HG03558 (cell line): Measurements from ENCODE around the gene ATP2C2.
"Not testable (repeated sequence)": the region's sequence is repeated elsewhere in the genome, so short reads cannot be mapped to it uniquely, and the experiment has no call there.

Experiments used
- ATAC-seq: cut with Tn5 transposase; IDR thresholded peaks from one replicate; pipeline ENCODE4 v1.9.1; 2021; ENCODE audit warnings: moderate number of reproducible peaks; ENCODE audit not compliant: unreplicated experiment; ENCODE audit errors: extremely low read depth

Gene ATP2C2

DNA sequence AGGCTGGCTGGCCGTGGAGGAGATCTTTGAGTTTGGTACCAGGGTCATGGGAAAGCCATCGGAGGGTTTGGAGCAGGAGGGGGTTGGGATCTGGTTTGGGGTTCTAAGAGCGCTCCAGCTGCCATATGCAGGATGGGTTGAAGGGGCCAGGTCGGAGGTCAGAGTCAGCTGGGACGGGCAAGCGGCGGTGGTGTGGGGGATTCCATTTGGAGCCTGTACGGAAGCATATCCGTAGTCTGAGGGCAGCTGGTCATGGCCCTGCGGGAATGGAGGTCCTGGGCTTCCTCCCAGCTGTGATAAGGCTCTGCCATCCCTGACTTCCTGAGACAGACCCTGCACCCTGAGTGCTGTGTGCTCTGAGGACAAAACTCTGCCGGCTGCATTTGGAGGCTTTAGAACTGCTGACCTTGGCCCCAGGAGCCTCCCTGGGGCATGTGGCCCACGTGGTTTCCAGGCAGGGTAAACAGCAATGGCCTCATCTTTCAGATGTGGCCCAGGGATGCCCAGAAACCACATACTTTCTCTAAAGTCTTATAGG is 46.5 kb downstream of the ATP2C2 start:
- no peak for ATAC-seq

DNA sequence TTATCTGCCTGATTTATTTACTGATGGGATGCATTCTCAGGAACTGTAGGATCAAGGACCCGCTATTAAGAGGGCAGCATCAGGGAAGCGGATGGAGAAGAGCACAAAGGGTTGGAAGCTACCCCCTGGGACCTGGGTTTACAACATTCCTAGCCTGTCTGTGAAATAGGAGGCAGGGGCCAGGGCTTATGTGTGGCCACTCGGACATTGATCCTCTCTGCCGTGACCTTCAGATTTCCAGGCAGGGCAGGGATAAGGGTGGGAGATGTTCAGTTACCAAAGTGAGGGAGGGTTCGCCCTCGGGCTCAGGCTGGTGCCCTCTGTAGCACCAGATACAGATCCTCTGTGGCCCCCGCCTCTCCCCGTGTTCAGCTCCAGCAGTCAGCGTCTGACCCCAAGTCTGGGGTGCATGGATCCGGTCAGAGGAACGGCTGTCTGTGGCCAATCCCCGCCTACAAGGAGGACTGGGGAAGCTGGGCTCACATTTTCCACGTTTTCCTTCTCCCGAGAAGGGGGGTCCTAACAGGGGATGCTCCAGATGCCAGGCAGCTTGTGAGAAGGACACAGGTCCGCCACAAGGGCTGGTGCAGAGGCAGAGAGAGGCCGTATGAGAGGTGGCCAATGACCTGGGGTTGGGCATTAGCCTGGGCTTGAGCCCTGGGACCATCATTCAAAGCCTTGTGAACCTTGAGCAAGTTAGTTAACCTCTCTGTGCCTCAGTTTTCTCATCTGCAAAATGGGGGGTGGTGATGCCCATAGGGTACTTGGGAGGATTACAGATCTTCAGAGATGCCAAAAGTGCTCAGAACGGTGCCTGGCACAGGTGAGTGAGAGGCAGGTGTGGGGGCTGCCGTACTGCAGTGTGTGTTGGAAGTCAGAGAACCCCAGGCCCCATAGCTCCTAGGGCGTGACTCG is 48.3 kb downstream of the ATP2C2 start:
- ATAC-seq: no peak

DNA sequence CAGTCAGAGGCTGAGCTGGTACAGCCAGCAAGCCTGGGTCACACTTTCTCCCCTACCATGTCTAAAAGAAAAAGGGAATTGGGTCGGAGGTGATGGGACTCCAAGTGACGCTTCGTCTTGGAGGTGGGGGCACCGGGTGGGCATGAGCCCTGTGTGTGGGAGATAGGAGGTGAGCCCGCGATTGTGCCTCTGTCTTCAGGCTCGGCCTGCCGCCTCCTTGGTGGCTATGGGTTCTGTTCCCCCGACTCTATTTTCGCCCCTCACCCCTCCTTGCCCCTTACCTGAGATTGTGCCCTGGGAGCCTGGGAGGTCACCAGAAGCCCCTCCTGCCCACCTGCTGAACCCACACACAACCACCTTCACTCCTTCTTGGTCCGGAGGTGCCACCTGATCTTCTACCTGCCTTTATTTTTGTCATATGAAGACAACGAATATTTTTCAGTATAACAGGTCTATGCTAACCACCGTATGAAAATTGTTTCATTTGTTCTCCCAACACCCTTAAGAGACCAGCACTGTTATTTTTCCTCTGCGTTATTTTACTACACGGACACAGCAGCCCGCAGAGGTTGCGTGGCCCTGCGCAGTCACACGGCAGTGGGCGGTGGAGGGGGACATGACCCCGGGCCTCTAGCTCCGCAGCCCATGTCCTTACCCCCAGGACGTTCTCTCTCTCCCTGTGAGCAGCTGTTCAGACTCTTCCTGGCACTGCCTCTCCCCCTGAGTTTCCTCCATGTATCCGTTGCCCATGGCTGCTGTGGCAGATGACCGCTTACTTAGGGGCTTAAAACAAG is 49.9 kb downstream of the ATP2C2 start:
- no peak for ATAC-seq

DNA sequence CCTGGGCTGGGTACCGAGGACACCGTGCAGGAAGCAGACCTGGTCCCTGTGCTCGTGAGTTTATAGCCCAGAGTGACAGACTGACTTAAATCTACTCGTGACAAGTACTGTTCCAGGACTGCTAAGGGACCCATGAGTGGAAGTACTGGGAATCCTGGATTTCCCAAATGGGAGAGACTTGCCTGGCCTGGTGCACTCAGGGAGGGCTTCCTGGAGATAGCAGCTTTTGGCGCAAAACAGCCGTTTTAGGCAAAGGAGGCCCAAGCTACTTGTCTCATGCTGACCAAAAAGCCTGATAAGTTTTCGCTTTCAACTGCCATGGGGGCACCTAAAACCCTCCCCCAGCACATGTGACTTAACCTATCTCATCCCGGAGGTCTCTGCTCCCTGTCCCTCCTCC is 51.4 kb downstream of the ATP2C2 start:
- no peak for ATAC-seq

DNA sequence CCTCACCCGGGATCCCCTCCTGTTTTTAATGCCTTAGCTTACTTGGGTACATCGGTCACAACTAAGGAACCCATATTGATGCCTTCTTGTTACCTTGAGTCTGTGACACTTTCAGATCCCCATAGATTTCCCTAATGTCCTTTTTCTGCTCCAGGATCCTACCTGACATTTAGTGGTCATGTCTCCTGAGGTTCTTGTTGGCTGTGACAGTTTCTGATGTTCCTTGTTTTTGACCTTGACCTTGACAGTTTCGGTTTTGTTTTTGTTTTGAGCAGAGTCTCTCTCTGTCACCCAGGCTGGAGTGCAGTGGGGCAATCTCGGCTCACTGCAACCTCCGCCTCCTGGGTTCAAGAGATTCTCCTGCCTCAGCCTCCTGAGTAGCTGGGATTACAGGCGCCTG is 52.2 kb downstream of the ATP2C2 start:
- not testable (repeated sequence) for ATAC-seq

DNA sequence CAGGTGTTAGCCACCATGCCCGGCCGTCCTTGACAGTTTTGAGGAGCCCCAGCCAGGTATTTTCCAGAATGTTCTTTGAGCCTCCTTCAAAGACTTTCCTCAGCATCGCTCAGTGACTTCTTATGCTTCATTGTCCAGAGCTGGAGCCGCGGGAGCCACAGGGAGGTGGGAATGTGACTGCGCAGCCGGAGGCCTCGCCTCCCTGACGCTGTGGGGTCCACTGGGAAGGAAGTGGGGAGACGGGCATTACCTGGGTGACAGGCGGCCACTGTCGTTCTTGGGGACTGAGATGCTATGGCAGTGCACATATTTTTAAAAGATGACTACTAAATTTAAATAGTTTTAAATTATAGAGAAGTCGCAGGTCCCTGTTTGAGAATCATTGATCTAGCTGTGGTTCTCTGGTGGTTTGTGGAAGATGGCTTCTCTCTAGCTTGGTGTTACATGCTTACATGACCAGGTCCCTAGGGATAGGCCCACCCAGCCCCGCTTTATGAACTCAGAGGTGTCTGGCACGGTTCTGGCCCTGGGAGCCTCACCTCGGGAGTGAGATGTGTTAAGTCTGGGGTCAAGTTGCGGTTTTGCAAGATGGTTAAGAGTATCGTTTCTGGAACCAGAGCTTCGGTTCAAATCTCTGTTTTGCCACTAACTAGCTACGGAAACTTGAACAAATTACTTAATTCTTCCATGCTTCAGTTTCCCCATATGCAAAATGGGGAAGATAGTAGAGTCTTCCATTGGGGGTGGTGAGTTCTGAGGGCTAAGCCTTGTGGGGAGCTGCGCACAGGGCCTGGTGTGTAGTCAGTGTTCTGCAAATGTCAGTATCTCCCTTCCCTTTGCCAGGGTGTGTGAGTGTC is 53.0 kb downstream of the ATP2C2 start:
- ATAC-seq: no peak

DNA sequence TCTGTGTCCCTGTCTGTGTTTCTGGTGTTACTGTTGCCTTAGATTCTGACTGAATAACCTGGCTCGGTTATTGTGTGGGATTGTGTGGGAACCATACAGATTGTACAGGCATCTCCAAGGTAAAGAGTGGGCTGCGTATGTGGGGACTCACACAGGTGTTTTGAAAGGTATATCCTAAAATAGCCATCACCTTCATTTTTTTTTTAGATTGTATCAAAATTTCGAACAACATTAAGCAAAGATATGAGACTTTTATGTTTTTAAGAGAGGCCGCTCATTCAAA is 53.5 kb downstream of the ATP2C2 start:
- no peak for ATAC-seq

DNA sequence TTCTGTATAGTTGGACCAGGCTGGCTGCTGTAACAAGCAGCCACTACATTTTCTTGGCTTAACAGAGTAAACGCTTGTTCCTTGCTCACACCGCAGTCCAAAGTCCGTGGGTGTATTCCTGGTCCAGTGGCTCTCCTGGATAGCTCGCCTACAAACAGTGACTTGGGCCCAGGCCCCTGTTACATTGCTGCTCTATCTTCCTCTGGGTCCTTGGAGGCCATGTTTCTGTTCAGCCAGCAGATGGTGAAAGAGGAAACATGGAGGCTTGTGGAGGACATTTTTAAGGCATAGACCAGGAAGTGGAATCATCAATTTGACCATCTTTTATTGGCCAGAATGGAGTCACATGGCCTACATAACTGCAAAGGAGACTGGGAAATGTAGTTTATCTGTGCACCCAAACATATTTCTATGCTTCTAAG is 55.1 kb downstream of the ATP2C2 start:
- ATAC-seq: no peak

DNA sequence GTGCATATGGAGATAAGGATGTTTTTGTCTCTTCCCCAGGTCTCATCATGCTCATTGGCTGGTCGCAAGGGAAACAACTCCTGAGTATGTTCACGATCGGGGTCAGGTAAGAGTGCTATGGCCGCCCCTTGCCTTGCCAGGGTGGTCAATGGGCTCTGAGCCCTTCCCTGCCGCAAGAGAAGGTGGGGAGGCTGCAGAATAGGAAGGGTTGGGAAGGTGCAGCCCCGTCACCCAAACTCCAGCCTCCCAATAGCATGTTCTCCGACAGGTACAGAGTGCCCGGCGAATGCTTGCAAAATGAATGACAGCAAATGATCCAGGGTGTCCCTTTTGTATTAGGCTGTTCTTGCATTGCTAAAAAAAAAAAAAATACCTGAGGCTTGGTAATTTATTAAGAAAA is 57.4 kb downstream of the ATP2C2 start:
- ATAC-seq: no peak

DNA sequence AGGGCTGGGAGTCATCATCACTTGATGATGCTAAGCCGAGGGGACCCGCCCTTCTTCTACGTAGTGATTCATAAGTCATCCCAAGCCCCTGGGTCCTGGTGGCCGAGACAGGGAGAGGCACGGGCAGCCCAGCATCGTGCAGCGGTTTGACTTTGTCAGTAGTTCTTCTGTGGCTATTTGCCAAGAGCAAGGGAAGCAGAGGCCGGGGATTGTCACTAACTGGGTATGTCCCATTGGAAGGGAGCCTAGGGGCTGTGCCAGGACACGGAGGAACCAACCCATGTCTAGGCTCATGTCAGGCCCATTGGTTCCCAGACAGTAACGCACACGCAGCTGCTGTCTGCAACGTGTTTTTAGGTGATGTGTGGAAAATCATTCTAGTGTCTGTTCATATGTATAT is 58.5 kb downstream of the ATP2C2 start:
- no peak for ATAC-seq

DNA sequence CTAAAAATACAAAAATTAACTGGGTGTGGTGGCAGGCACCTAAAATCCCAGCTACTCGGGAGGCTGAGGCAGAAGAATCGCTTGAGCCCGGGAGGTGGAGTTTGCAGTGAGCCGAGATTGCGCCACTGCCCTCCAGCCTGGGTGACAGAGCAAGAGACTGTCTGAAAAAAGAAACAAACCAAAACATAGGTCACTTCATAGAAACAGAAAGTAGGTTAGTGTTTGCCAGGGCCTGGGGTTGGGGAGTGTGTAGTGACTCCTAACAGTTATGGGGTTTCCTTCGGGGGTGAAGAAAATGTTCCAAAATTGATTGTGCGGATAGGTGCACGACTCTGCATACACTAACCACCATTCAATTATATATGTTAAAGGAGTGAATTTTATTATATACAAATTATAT is 59.2 kb downstream of the ATP2C2 start:
- ATAC-seq: no peak

DNA sequence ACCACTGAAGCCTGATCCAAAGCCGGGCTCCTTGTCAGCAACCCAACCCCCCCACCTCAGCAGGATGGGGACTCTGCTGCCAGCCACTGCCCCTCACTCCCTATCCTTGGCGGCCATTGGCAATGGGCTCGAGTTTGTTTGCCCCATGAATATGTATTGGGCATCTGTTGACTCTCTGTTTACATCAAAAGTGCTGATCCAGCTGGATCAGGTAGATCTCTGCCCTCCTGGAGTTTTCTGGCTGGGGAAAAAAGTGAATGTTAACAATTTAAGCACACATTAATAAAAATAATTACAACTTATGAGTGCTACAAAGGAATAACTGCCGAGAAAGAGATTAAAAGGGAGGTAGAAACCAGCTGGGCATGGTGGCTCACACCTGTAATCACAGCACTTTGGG is 62.5 kb downstream of the ATP2C2 start:
- ATAC-seq: no peak

DNA sequence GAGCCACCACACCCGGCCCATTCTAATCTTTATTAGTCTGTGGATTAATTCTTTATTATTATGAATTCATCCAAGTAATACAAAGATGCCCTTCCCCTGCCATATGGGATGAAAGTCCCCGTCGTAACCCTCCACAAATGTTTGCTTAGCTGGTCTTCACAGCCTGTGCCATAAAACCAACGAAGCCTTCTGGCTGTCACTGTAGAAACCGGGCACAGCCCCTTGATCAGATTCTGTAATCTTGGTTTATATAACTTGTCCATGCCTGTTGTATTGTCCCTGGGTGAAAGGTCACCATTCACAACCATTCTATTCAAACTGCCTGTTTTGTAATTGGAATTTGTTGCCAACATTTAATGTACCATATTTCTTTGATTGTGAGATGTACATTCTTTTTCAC is 66.5 kb downstream of the ATP2C2 start:
- no peak for ATAC-seq

DNA sequence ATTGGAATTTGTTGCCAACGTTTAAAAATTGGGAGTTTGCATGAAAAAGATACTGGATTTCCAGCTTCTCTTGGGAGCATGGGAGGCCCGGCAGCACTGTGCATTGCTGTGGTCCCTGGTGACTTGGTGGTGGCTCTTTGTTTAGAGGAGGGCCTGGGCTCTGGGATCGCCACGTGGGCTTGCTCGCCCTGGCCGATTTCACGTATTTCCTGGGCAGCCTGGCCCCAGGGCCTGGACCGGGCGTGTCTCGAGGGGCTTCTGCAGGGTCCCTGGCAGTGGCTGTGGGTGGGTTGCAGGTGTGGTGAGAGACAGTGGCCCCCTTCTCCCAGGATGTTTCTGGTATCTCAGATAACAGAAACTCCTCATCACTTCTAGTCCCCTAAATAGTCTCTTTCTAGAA is 67.9 kb downstream of the ATP2C2 start:
- no peak for ATAC-seq

DNA sequence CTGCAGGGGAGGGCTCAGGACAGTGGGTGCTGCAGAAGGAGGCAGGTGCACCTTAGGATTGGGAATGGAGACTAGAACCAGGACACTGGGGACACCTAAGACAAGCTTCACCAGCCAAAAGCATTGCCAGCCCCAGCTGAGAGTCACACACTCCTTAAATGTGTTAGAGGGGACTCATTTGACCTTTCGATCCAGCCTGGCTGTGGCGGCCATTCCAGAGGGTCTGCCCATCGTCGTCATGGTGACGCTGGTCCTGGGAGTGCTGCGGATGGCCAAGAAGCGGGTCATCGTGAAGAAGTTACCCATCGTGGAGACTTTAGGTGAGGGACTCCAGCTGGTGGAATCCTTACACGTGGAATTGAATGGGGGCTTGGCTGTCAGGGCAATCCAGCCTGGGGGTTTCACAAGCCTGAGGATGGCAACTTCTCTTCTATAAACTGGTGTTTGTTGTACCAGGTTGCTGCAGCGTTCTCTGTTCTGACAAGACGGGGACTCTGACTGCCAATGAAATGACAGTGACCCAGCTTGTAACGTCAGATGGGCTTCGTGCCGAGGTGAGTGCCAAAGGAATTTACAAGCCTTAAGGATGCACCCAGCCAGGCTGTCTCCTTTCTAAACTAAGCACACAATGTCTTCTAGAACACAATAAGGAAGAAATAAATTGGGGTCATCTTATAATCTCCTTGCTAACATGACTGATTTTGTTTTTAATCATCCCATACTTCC is 70.8 kb downstream of the ATP2C2 start:
- ATAC-seq: no peak

DNA sequence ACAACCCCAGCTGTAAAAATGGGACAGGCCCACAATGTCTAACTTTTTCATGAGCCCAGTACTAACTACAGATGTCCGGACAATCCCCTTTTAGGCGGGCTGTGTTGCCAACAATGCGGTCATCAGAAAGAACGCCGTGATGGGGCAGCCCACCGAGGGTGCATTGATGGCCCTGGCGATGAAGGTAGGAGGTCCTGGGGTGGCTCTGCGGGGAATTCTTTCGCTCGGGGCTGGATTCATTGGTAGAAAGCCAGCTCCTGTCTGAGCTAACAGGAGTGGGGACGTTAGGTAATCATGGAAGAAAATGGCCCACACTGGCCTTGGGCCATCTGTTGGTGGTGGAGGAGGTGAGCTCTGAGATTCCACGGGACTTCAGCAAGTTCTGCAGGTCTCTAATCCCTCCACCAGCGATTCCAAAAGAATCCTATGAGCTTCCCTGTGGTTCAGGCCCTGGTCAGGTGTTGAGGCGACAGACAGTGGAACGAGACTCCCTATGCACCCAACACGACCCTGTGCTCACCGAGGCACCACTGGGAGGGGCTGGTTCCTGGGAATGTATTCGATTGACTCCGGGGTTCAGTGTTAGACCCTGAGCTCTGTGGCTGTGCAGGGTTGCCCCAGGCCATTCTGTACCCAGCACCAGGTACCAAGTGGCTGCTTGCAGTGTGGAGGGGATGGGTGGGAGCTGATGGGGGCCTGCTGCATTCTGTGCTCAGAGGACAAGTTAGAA is 74.2 kb downstream of the ATP2C2 start:
- no peak for ATAC-seq

DNA sequence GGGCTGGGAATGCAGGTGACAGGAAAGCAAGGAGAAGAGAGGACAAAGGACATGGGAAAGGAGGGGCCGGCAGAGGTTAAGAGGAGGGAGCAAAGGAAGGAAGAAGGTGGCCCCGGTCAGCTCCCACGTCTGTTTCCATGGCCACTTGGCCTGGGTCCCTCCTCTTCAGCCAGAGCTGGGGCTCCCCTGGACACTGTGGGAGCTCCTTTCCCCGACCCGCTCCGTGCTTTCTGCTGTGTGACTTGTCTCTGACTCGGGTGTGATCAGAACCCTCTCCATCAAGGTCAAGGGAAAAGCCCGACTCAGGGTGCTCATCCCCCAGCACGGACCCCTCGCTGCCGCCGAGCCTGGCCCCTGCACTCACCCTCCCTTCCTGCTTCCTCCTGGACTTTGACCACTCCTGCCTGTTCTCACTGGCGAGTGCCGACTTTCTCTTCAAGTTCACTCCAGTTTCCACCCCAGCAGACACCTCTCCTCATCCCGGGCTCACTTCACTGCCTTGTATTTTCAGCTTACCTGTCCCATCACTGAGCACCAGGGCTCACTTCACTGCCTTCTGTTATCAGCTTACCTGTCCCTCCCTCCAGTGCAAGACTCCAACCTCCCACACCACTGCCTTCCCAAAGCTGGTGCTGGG is 74.9 kb downstream of the ATP2C2 start:
- no peak for ATAC-seq

DNA sequence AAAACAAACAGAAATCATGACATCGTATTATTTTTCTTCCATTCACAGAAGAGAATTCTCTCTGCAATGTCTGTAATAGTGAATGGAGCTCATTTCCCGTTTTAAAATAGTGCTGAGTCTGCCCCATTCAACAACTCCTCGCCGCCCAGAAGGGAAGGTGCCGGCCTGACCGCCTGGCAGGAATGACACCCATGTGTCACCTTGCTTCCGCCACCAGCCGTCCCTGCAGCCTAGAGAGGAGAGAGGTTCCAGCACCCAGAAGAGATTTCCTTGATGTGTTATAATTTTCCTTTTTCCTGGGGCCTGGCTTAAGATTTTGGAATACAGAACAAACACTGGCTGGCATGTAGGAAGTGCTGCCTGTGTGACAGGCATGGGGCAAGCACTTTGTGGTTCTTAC is 76.1 kb downstream of the ATP2C2 start:
- ATAC-seq: no peak

DNA sequence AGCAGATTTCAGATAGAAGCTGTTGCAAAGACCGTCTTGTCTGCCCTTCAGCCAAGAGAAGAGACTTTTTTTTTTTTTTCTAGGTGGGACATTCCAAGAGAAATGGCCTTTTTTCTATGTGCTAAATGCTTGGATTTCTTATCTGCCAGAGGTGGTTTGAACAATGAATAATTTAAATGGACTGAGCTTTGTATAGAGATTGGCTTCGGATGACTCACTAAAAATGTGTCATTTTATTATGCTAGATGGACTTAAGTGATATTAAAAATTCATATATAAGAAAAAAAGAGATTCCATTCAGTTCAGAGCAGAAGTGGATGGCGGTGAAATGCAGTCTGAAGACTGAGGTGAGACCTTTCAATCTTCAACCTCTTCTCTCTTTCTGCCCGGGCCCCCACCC is 77.7 kb downstream of the ATP2C2 start:
- no peak for ATAC-seq
